ENCODE measurements around the gene RELL2. TPM values are rescaled to one million over a fixed set of nuclear protein-coding genes. Genes with fewer than 3 reads are reported as not detected.
A peak's percentile ranks its signal among the peaks of the same experiment; 100 is the strongest.

RELL2 gene
- total RNA-seq, 1 experiment from 2014 or later: 9.8 TPM

DNA sequence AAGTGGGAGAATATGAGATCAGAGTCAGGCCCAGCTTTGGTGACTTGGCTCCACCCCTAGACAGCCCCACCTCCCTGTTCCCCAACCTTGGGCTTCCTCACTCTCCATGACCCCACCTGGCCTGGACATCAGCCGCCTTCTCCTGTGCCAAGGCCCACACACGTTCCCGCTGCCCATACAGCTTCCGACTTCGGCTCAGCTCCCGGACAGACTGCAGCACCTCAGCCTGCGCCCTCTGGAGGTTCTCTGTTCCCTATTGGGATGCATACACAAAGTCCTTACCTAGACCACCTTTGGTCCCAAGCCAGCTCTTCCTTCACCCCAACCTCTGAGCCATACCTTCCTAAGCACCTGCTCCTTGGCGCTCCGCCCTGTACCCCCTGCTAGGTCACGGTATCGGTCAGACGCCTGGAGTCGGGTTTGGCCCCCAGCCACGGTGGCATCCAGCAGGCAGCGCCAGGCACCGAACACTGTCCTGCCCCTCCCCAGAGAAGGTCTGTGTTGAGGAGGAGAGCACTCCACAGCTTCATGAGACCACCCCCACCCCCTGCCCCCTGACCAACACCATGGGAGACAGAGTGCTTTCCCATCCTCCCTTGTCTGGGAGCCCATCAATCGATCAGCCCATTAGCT, 12.4 kb downstream of the RELL2 start:
- no peak for TF ChIP-seq CTCF (conservative IDR thresholded peaks at IDR 0.05)
- Histone ChIP-seq H2BK120ac (ENCODE audit: low read depth, low read length, poor library complexity, severe bottlenecking) (no peak overlapping the region), H3K4ac (ENCODE audit: low read depth, low read length) (no peak overlapping the region), H3K9me3 (ENCODE audit: control insufficient read depth, low read depth, low read length) (no peaks in the 10 kb centered on the region), H3T11ph (ENCODE audit: low read length) (no peak overlapping the region), H3K9ac (ENCODE audit: extremely low read depth, insufficient read length, low read length) (no peak overlapping the region), H3K23ac (ENCODE audit: insufficient read length, low read depth, low read length) (no peak overlapping the region), H3K79me1 (ENCODE audit: insufficient read depth, low read depth, low read length, poor library complexity, severe bottlenecking) (no peaks in the 10 kb centered on the region), H4K5ac (ENCODE audit: insufficient read length, low read depth, low read length) (no peak overlapping the region), H3K23me2 (ENCODE audit: insufficient read length, low read depth, low read length, poor library complexity, severe bottlenecking) (peaks cover 8% of the 10 kb centered on the region), H2BK15ac (ENCODE audit: low read depth, low read length) (no peak overlapping the region), H2BK20ac (ENCODE audit: low read depth, low read length, poor library complexity, severe bottlenecking) (no peak overlapping the region), H3K27me3 (ENCODE audit: insufficient read depth, low read length) (no peaks in the 10 kb centered on the region), H3K56ac (ENCODE audit: insufficient read length, low read depth, low read length) (no peak overlapping the region), H2BK12ac (ENCODE audit: insufficient read length, low read depth, low read length) (no peak overlapping the region), H2AFZ (ENCODE audit: low read length) (no peak overlapping the region), H2BK5ac (ENCODE audit: insufficient read length, low read length) (no peak overlapping the region), H4K8ac (replicated peaks; ENCODE audit: insufficient read length, low read depth, low read length) (no peak overlapping the region), H3K4me2 (ENCODE audit: insufficient read depth, insufficient read length, low read length) (no peak overlapping the region), H3K4me1 (ENCODE audit: insufficient read depth, low read length) (no peaks in the 10 kb centered on the region; the same call in 1 of the 2 replicates), H4K20me1 (ENCODE audit: control insufficient read depth, insufficient read depth, insufficient read length) (no peaks in the 10 kb centered on the region), H2AK5ac (ENCODE audit: insufficient read length, low read length) (no peak overlapping the region), H3K18ac (ENCODE audit: insufficient read length, low read depth, low read length) (no peak overlapping the region), H3K79me2 (ENCODE audit: insufficient read depth, low read length) (no peaks in the 10 kb centered on the region), H3K14ac (ENCODE audit: insufficient read depth, low read length) (no peak overlapping the region), H3K27ac (ENCODE audit: insufficient read length, low read depth, low read length) (no peak overlapping the region), H4K91ac (ENCODE audit: insufficient read length, low read depth, low read length) (no peak overlapping the region)
- peaks cover 11 to 44% (median 25%) of the 10 kb centered on the region in 3 experiments; a peak in 6 of 7 replicates for H3K36me3 Mint-ChIP-seq (ENCODE audit: insufficient read depth in 1 of 3, low read depth in 3 of 3)
- H3K4me3 Mint-ChIP-seq: 0 out of 5 replicates have a peak overlapping the region, but pooled peaks of 1 of the 2 experiments have one; percentile 61
- no CpG with 5 or more reads among the region's 17 CpGs for WGBS (ENCODE audit: extremely low coverage, insufficient read length, low lambda C conversion rate)
- peaks cover 7% of the 10 kb centered on the region; the same call in 1 of the 2 replicates for H3K27me3 Mint-ChIP-seq (ENCODE audit: low read depth)
- H3K9me3 Mint-ChIP-seq: no peaks in the 10 kb centered on the region
- no peak overlapping the region for H3K27ac Mint-ChIP-seq
- peaks cover 19 to 23% of the 10 kb centered on the region in 2 experiments for H3K4me1 Mint-ChIP-seq
- no peak for DNase-seq
